Activated CD8-positive, alpha-beta T cell treated with anti-CD3 and anti-CD28 coated beads for 36 hours (primary cell): Measurements from ENCODE around the gene CEBPG. TPM values are rescaled to one million over a fixed set of nuclear protein-coding genes. Genes with fewer than 3 reads are reported as not detected.

Source experiments
- ATAC-seq: fragments of 200-7000 bp; cut with Tn5 transposase; one replicate; pipeline ENCODE4 v1.10.0; 2021; ENCODE audit warnings: mild to moderate bottlenecking, moderate library complexity
- CTCF ChIA-PET: fragments of 350-600 bp; sonication (Branson Sonifier 250); formaldehyde crosslinking; loops from one replicate; lab custom pipeline; 2021; ENCODE audit warnings: antibody characterized with exemption; lab: Charles Lee
- POLR2A ChIA-PET: fragments of 350-600 bp; sonication (Branson Sonifier 250); formaldehyde crosslinking; loops from one replicate; lab custom pipeline; 2021; ENCODE audit warnings: antibody characterized with exemption; lab: Charles Lee
- DNase-seq: peaks from one replicate; pipeline ENCODE4 v3.0.0-alpha.2; 2020
- H3K27ac Mint-ChIP-seq: one replicate; pipeline ENCODE4 v1.8.0; 2021; ENCODE audit warnings: mild to moderate bottlenecking, mixed read lengths
- H3K27me3 Mint-ChIP-seq: one replicate; pipeline ENCODE4 v1.8.0; 2021; ENCODE audit warnings: mixed read lengths
- H3K36me3 Mint-ChIP-seq: one replicate; pipeline ENCODE4 v1.8.0; 2021; ENCODE audit warnings: low read depth, mixed read lengths
- H3K4me1 Mint-ChIP-seq: one replicate; pipeline ENCODE4 v1.8.0; 2021; ENCODE audit warnings: low read depth, mixed read lengths
- H3K4me3 Mint-ChIP-seq: one replicate; pipeline ENCODE4 v1.8.0; 2021; ENCODE audit warnings: mild to moderate bottlenecking, moderate library complexity, mixed read lengths
- H3K9me3 Mint-ChIP-seq: one replicate; pipeline ENCODE4 v1.8.0; 2021; ENCODE audit warnings: mixed read lengths
- intact Hi-C: fragments of 100-400 bp; cut with micrococcal nuclease; formaldehyde crosslinking; loops from one replicate; pipeline ENCODE4 v1.10.0; 2022
- total RNA-seq, 2 experiments: library from RNA; stranded (reverse); gene quantifications; one replicate each; pipeline ENCODE4 v1.2.3, GENCODE V29; 2021
- TF ChIP-seq, protein P1 (sequence below): fragments of 200-600 bp; IDR thresholded peaks from one replicate; pipeline ENCODE4 v1.8.0; 2022; ENCODE audit warnings: antibody characterized with exemption, mild to moderate bottlenecking

The CEBPG gene
- total RNA-seq, 2 experiments from 2014 or later, result 28.3 to 30.1 TPM

DNA sequence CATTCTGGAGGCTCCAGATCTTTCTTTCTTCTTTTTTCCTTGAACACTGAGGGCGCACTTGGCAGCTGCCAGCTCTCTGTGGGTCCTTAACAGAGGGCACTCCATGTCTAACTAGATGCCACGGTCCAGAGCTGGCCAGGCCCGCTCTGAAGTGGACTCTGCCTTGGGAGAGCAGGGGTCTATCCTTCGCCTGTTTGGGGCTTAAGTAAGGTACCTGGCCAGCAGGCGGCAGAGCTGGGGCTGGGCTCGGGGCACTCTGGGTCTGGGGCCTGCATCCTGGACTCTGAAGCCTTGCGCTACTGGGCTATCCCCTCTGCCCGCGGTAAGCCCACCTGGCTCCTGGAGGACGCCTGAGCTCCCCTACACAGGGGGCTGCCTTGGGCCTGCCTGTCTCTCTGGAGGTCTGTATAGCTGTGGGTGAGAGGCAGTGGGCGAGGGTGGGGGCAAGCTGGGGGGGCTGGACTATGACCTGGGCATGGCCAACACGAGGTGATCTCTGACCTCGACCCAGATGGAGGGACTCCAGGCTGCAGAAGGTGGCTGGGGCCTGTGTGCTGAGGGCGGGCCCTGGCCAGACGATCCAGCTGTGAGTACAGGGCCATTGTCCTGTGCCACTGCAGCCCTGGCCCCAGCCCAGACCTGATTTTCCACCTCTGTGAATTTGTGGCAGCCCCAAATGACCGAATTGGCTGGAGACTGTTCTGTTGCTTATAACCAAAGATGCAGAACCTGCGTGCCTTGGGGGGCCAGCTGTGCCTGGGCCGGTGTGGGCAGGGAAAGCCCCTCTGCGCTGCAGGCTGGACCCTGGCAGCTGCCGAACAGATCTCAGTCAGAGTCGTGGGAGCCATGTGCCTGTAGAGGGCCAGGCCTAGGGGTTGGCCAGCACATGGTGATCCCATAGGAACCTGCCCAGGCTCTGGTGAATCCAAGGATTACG, 26.5 kb downstream of the CEBPG start:
- Mint-ChIP-seq H3K27ac (no peak overlapping the region), H3K36me3 (no peaks in the 10 kb centered on the region), H3K4me3 (no peak overlapping the region), H3K9me3 (no peaks in the 10 kb centered on the region), H3K27me3 (no peaks in the 10 kb centered on the region), H3K4me1 (no peaks in the 10 kb centered on the region)
- CTCF ChIA-PET, result no interaction called here
- DNase-seq, result no peak
- POLR2A ChIA-PET, result no interaction called here
- ATAC-seq, result no peak
- intact Hi-C loops, result loop anchor here (10.0 kb wide), 1 partner anchor 255 kb away; no protein-coding TSS in a partner anchor
- TF ChIP-seq, protein P1, sequence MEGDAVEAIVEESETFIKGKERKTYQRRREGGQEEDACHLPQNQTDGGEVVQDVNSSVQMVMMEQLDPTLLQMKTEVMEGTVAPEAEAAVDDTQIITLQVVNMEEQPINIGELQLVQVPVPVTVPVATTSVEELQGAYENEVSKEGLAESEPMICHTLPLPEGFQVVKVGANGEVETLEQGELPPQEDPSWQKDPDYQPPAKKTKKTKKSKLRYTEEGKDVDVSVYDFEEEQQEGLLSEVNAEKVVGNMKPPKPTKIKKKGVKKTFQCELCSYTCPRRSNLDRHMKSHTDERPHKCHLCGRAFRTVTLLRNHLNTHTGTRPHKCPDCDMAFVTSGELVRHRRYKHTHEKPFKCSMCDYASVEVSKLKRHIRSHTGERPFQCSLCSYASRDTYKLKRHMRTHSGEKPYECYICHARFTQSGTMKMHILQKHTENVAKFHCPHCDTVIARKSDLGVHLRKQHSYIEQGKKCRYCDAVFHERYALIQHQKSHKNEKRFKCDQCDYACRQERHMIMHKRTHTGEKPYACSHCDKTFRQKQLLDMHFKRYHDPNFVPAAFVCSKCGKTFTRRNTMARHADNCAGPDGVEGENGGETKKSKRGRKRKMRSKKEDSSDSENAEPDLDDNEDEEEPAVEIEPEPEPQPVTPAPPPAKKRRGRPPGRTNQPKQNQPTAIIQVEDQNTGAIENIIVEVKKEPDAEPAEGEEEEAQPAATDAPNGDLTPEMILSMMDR, result no peak

DNA sequence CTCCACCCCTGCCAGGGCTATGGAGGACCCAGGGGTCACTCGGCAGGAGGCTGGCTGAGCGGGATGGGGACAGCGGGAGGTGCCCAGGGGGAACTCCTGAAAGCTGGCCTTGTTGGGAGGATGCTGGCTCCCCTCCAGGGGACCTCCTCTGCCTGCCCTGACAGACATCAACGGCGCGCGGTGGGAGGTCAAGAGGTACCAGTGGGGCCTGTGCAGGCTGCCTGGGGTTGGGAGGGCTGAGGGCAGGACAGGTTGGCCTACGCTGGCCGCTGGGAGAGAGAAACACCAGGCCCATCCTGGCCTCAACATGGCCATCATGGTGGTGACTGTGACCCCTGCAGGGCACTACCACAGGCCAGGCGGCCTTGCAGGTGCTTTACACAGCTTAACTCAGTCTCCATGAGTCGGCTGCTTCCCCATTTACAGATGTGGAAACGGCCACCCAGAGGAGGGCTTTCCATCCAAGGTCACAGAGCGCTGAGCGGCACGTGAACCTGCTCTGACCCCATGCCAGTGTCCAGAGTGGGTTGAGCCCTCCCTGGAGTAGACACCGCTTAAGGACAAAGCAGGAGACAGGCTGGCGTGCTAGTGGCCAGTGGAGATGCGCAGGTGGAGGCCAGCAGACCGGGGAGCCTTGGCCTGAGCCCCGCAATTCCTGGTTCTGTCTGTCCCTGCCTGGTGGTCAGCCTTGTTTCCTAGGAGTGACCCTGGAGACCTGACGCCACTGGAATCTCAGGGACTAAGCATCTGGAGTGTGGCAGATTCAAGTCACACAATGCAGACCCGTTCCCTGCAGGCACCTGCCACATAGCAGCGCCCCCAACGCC, 27.6 kb downstream of the CEBPG start:
- intact Hi-C loops, result loop anchor here (10.0 kb wide), 1 partner anchor 256 kb away; no protein-coding TSS in a partner anchor
- ChIA-PET CTCF (no interaction called here), POLR2A (interaction anchor here (1.0 kb wide), 1 partner anchor 28 kb away, joined by 3 read pairs; no protein-coding TSS in a partner anchor)
- H3K4me3 Mint-ChIP-seq, result no peak overlapping the region
- TF ChIP-seq, protein P1, result no peak
- no peak overlapping the region for H3K27ac Mint-ChIP-seq
- DNase-seq, result no peak
- no peak for ATAC-seq
- H3K4me1 Mint-ChIP-seq, result peaks cover under 1% of the 10 kb centered on the region
- no peaks in the 10 kb centered on the region for H3K27me3 Mint-ChIP-seq
- no peaks in the 10 kb centered on the region for H3K36me3 Mint-ChIP-seq
- H3K9me3 Mint-ChIP-seq, result no peaks in the 10 kb centered on the region

DNA sequence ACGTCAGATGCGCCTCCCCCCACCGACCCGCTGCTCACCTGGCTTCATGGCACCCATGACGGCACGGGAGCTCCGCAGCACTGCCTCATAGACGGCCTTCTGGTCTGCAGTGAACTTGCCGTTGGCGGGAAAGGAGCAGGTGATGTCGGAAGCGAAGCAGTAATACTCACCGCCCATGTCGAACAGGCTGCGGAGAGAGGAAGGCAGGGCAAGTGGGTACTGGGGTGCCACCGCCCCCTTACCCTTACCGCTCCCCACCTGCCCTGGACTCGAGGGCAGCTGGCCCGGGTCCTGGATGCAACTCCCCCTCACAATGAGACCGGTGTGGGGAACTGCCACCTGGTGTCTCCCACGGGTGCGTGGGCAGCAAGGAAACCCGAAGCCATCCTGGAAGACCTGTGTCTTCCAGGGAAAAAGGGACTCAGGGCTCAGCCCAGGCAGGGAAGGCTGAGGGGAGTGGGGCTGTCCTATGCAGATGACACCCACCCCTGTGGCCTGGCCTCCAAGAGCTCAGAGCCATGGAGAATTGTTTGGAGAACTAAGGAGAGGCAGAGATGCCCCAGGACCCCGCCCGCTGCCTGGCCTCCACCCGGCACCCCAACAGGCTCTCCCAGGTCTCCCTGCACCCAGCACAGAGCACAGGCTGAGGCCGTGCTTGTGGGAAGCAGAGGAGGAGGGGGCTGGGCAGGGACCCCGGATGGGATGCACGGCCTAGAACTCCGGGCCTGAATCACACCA, 28.3 kb downstream of the CEBPG start:
- CTCF ChIA-PET, result interaction anchor here (1.5 kb wide), 1 partner anchor 166 kb away, joined by 4 read pairs; no protein-coding TSS in a partner anchor
- no peak overlapping the region for H3K4me3 Mint-ChIP-seq
- no peaks in the 10 kb centered on the region for H3K36me3 Mint-ChIP-seq
- TF ChIP-seq, protein P1, result no peak
- DNase-seq (no peak), ATAC-seq (no peak)
- POLR2A ChIA-PET, result interaction anchor here (1.0 kb wide), 1 partner anchor 29 kb away, joined by 3 read pairs; no protein-coding TSS in a partner anchor
- peaks cover 2% of the 10 kb centered on the region for H3K4me1 Mint-ChIP-seq
- no peaks in the 10 kb centered on the region for H3K9me3 Mint-ChIP-seq
- H3K27ac Mint-ChIP-seq, result no peak overlapping the region
- no peaks in the 10 kb centered on the region for H3K27me3 Mint-ChIP-seq
- intact Hi-C loops, result loop anchor here (10.0 kb wide), 1 partner anchor 257 kb away; no protein-coding TSS in a partner anchor

DNA sequence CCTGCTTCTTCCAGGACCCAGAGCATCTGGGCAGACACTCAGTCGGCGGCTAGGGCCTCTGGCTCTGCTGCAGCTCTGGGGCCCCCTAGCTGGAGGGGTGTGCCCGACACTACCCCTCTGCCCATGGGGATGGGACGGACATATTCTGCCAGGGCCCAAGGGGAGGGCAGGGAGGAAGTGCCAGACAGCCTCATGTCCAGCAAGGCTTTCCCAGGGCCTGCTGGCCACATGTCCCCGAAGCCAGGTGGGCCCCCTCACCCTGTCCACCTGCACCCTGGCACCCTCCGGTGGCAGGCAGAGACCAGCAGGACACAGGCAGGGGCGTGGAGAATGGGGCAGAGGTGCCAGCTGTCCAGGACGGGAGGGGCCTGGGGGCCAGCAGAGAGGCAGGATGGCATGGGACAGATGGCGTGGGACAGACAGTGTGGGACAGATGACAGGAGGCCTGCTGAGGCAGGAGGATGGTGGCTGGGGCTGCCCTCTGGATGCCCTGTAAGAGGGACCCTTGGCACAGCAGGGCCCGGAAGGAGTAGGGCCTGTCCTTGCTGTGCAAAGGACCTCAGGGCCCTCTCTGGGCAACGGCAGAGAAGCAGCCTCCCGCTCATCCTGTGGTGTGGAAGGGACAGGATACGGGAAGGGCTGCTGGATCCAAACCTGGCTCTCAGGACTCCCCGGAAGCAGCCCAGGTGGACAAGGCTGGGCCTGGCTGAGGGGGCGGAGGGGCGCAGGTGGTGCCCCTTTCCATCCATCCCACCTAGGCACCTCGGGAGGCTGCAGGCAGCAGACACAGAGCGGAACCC, 29.1 kb downstream of the CEBPG start:
- no peak for DNase-seq
- ChIA-PET CTCF (interaction anchor here (1.5 kb wide), 1 partner anchor 167 kb away, joined by 4 read pairs; no protein-coding TSS in a partner anchor), POLR2A (no interaction called here)
- no peaks in the 10 kb centered on the region for H3K27me3 Mint-ChIP-seq
- no peak overlapping the region for H3K4me3 Mint-ChIP-seq
- intact Hi-C loops, result loop anchor here (10.0 kb wide), 1 partner anchor 258 kb away; no protein-coding TSS in a partner anchor
- TF ChIP-seq, protein P1, result no peak
- no peaks in the 10 kb centered on the region for H3K9me3 Mint-ChIP-seq
- no peaks in the 10 kb centered on the region for H3K36me3 Mint-ChIP-seq
- no peak overlapping the region for H3K27ac Mint-ChIP-seq
- H3K4me1 Mint-ChIP-seq, result peaks cover 2% of the 10 kb centered on the region
- no peak for ATAC-seq
